ENCODE results near the gene HKDC1.
"Not testable (repeated sequence)": the region's sequence is repeated elsewhere in the genome, so short reads cannot be mapped to it uniquely, and the experiment has no call there.

Gene HKDC1

GRCh38 chr10:69284402-69284801 lies 64.3 kb downstream of the HKDC1 start:
- DNase-seq: not testable (repeated sequence)

- no peak for DNase-seq
Measured at GRCh38 chr10:69285699-69286098, 65.6 kb downstream of the HKDC1 start.

GRCh38 chr10:69287181-69287580 lies 67.0 kb downstream of the HKDC1 start:
- DNase-seq: no peak

GRCh38 chr10:69290993-69291392 lies 70.9 kb downstream of the HKDC1 start:
- no peak for DNase-seq

- no peak for DNase-seq
Measured at GRCh38 chr10:69292459-69292858, 72.3 kb downstream of the HKDC1 start.

- DNase-seq: no peak
Measured at GRCh38 chr10:69295027-69295636, 75.0 kb downstream of the HKDC1 start.

- DNase-seq: no peak
Measured at GRCh38 chr10:69303632-69304051, 83.5 kb downstream of the HKDC1 start.

GRCh38 chr10:69306421-69306820 lies 86.3 kb downstream of the HKDC1 start:
- no peak for DNase-seq

- DNase-seq: no peak
Measured at GRCh38 chr10:69307434-69307833, 87.3 kb downstream of the HKDC1 start.

GRCh38 chr10:69308304-69308703 lies 88.2 kb downstream of the HKDC1 start:
- not testable (repeated sequence) for DNase-seq

- DNase-seq: no peak
Measured at GRCh38 chr10:69311309-69311708, 91.2 kb downstream of the HKDC1 start.

GRCh38 chr10:69312528-69312927 lies 92.4 kb downstream of the HKDC1 start:
- no peak for DNase-seq

GRCh38 chr10:69315100-69315542 lies 95.0 kb downstream of the HKDC1 start:
- no peak for DNase-seq

- no peak for DNase-seq
Measured at GRCh38 chr10:69315610-69316312, 95.6 kb downstream of the HKDC1 start.

- no peak for DNase-seq
Measured at GRCh38 chr10:69316313-69317059, 96.4 kb downstream of the HKDC1 start.
